GM23338 (cell line): Measurements from ENCODE around the gene IL1RAPL2.

Experiments
- EZH2phosphoT487 ChIP-seq: fragments of 200-600 bp; sonication (generic); IDR thresholded peaks from one replicate; pipeline ENCODE4 v1.8.1; 2018; ENCODE audit warnings: antibody characterized with exemption; ENCODE audit not compliant: unreplicated experiment
- JUNB ChIP-seq: IDR thresholded peaks from one replicate; pipeline ENCODE4 v1.6.1; 2016; ENCODE audit warnings: antibody characterized with exemption; ENCODE audit not compliant: unreplicated experiment
- NANOG ChIP-seq: IDR thresholded peaks from 2 replicates; pipeline ENCODE4 v1.6.1; 2016; ENCODE audit warnings: antibody characterized with exemption, borderline replicate concordance
- POLR2AphosphoS5 ChIP-seq: IDR thresholded peaks from 2 replicates; pipeline ENCODE4 v1.6.1; 2016; ENCODE audit warnings: antibody characterized with exemption, low read depth
- TF ChIP-seq, protein P1 (sequence below), 2 experiments: fragments of 200-600 bp in 1 of 2; sonication (generic) in 1 of 2; conservative IDR thresholded peaks; 2 replicates each; pipeline versions ENCODE4 v1.5.1 to v1.6.1; 2016 to 2017; ENCODE audit warnings: antibody characterized with exemption in 2 of 2, low read depth in 2 of 2, mild to moderate bottlenecking in 2 of 2, moderate library complexity in 1 of 2
- TF ChIP-seq, protein P2 (sequence below): IDR thresholded peaks from one replicate; pipeline ENCODE4 v1.6.1; 2018; ENCODE audit warnings: antibody characterized with exemption; ENCODE audit not compliant: unreplicated experiment

DNA sequence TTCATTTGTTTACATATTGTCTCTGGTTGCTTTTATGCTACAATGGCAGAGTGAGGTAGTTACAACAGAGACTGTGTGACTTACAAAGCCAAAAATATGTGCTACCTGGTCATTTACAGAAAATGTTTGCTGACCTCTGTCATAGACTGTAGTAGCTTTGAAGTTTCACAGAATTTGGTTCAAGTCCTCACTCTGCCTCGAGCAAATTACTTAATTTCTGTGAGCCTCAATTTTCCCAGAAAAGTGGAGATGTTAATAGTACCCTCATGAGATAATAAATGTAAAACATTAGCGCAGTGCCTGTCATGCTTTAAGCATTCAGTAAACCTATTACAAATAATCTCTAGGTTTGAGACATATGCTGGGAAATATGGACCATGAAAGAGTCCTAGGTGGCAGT lies 1237.9 kb downstream of the IL1RAPL2 start:
- TF ChIP-seq, protein P1, sequence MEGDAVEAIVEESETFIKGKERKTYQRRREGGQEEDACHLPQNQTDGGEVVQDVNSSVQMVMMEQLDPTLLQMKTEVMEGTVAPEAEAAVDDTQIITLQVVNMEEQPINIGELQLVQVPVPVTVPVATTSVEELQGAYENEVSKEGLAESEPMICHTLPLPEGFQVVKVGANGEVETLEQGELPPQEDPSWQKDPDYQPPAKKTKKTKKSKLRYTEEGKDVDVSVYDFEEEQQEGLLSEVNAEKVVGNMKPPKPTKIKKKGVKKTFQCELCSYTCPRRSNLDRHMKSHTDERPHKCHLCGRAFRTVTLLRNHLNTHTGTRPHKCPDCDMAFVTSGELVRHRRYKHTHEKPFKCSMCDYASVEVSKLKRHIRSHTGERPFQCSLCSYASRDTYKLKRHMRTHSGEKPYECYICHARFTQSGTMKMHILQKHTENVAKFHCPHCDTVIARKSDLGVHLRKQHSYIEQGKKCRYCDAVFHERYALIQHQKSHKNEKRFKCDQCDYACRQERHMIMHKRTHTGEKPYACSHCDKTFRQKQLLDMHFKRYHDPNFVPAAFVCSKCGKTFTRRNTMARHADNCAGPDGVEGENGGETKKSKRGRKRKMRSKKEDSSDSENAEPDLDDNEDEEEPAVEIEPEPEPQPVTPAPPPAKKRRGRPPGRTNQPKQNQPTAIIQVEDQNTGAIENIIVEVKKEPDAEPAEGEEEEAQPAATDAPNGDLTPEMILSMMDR (conservative IDR thresholded peaks at IDR 0.05; ENCODE audit: low read depth in 2 of 2) = no peak
- TF ChIP-seq NANOG (no peak), EZH2phosphoT487 (no peak), POLR2AphosphoS5 (no peak), JUNB (no peak)
- TF ChIP-seq, protein P2, sequence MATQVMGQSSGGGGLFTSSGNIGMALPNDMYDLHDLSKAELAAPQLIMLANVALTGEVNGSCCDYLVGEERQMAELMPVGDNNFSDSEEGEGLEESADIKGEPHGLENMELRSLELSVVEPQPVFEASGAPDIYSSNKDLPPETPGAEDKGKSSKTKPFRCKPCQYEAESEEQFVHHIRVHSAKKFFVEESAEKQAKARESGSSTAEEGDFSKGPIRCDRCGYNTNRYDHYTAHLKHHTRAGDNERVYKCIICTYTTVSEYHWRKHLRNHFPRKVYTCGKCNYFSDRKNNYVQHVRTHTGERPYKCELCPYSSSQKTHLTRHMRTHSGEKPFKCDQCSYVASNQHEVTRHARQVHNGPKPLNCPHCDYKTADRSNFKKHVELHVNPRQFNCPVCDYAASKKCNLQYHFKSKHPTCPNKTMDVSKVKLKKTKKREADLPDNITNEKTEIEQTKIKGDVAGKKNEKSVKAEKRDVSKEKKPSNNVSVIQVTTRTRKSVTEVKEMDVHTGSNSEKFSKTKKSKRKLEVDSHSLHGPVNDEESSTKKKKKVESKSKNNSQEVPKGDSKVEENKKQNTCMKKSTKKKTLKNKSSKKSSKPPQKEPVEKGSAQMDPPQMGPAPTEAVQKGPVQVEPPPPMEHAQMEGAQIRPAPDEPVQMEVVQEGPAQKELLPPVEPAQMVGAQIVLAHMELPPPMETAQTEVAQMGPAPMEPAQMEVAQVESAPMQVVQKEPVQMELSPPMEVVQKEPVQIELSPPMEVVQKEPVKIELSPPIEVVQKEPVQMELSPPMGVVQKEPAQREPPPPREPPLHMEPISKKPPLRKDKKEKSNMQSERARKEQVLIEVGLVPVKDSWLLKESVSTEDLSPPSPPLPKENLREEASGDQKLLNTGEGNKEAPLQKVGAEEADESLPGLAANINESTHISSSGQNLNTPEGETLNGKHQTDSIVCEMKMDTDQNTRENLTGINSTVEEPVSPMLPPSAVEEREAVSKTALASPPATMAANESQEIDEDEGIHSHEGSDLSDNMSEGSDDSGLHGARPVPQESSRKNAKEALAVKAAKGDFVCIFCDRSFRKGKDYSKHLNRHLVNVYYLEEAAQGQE = no peak
